ENCODE data around the gene MSH2.

- TF ChIP-seq EZH2 (IDR thresholded peaks at IDR 0.05) (no peak), POLR2AphosphoS5 (IDR thresholded peaks at IDR 0.05; ENCODE audit: borderline replicate concordance, low read depth, low read length) (no peak), FOXP2 (optimal IDR thresholded peaks at IDR 0.05; ENCODE audit: control extremely low read depth, extremely low read length, insufficient read depth) (no peak)
Observed at GRCh38 chr2:47381408-47381807, 21.5 kb upstream of the MSH2 start.

Data from SK-N-MC (cell line).